Ishikawa (cell line): ENCODE measurements around the gene PRG3.
A peak's percentile ranks its signal among the peaks of the same experiment; 100 is the strongest.

Experiments used
- CEBPB ChIP-seq: IDR thresholded peaks from 2 replicates; pipeline ENCODE4 v1.6.1; 2012
- CREB1 ChIP-seq: IDR thresholded peaks from 2 replicates; pipeline ENCODE4 v1.6.1; 2012; ENCODE audit warnings: low read depth
- EGR1 ChIP-seq: IDR thresholded peaks from 2 replicates; pipeline ENCODE4 v1.6.1; 2012
- EP300 ChIP-seq: IDR thresholded peaks from 2 replicates; pipeline ENCODE4 v1.6.1; 2012; ENCODE audit warnings: borderline replicate concordance
- FOXM1 ChIP-seq: IDR thresholded peaks from 2 replicates; pipeline ENCODE4 v1.6.1; 2012; ENCODE audit warnings: low read depth, borderline replicate concordance
- MAX ChIP-seq: IDR thresholded peaks from 2 replicates; pipeline ENCODE4 v1.6.1; 2012
- NFIC ChIP-seq: IDR thresholded peaks from 2 replicates; pipeline ENCODE4 v1.6.1; 2012
- RAD21 ChIP-seq: IDR thresholded peaks from 2 replicates; pipeline ENCODE4 v1.6.1; 2012; ENCODE audit warnings: low read depth
- REST ChIP-seq: IDR thresholded peaks from 2 replicates; pipeline ENCODE4 v1.6.1; 2012; ENCODE audit warnings: low read depth, mild to moderate bottlenecking
- TAF1 ChIP-seq: IDR thresholded peaks from 2 replicates; pipeline ENCODE4 v1.6.1; 2012; ENCODE audit warnings: low read depth, mild to moderate bottlenecking
- TCF12 ChIP-seq: IDR thresholded peaks from 2 replicates; pipeline ENCODE4 v1.6.1; 2012; ENCODE audit warnings: low read depth
- TEAD4 ChIP-seq: IDR thresholded peaks from 2 replicates; pipeline ENCODE4 v1.6.1; 2012
- USF1 ChIP-seq: IDR thresholded peaks from 2 replicates; pipeline ENCODE4 v1.6.1; 2012
- YY1 ChIP-seq: IDR thresholded peaks from 2 replicates; pipeline ENCODE4 v1.6.1; 2012; ENCODE audit warnings: low read depth
- ZBTB7A ChIP-seq: IDR thresholded peaks from 2 replicates; pipeline ENCODE4 v1.6.1; 2012; ENCODE audit warnings: low read depth

The PRG3 gene

GRCh38 chr11:57348636-57349313, 32.2 kb downstream of the PRG3 start:
- TF ChIP-seq FOXM1, result no peak
- TF ChIP-seq TCF12, result no peak
- no peak for TF ChIP-seq CEBPB
- TF ChIP-seq TEAD4, result no peak
- no peak for TF ChIP-seq TAF1
- no peak for TF ChIP-seq YY1
- TF ChIP-seq CREB1, result no peak
- no peak for TF ChIP-seq EGR1
- TF ChIP-seq NFIC, result no peak
- TF ChIP-seq EP300, result no peak
- no peak for TF ChIP-seq USF1
- no peak for TF ChIP-seq MAX
- TF ChIP-seq ZBTB7A, result no peak
- no peak for TF ChIP-seq REST
- no peak for TF ChIP-seq RAD21

GRCh38 chr11:57348052-57348451, 32.9 kb downstream of the PRG3 start:
- TF ChIP-seq USF1, result no peak
- no peak for TF ChIP-seq NFIC
- TF ChIP-seq YY1, result no peak

GRCh38 chr11:57347336-57347735, 33.6 kb downstream of the PRG3 start:
- TF ChIP-seq FOXM1 (no peak), CREB1 (no peak), MAX (no peak), EP300 (no peak), TEAD4 (no peak), ZBTB7A (no peak), EGR1 (no peak), TAF1 (no peak), NFIC (no peak), USF1 (no peak), YY1 (no peak), RAD21 (no peak), TCF12 (no peak), CEBPB (no peak), REST (no peak)

GRCh38 chr11:57345555-57346211, 35.3 kb downstream of the PRG3 start:
- TF ChIP-seq RAD21, result peak; percentile 74
- TF ChIP-seq MAX, result peak; percentile 76
- TF ChIP-seq USF1, result peak; percentile 65
- no peak for TF ChIP-seq FOXM1

- TF ChIP-seq REST (no peak), CREB1 (no peak), MAX (no peak), TEAD4 (no peak), ZBTB7A (no peak), CEBPB (no peak), EGR1 (no peak), TAF1 (no peak), NFIC (no peak), YY1 (no peak), FOXM1 (no peak), TCF12 (no peak), EP300 (no peak), RAD21 (no peak), USF1 (no peak)
Observed at GRCh38 chr11:57344826-57345225, 36.1 kb downstream of the PRG3 start.
